A673 (cell line): ENCODE measurements around the gene GRIN3B. TPM values are rescaled to one million over a fixed set of nuclear protein-coding genes. Genes with fewer than 3 reads are reported as not detected.

Experiments used
- BruUV-seq: library from RNA; stranded (reverse); fragments of 400-500 nt; replicated peaks from 2 replicates; lab custom pipeline; 2021; lab: Mats Ljungman, UMichigan
- CTCF ChIA-PET: fragments of 300-600 bp; sonication (Branson Sonifier 250); formaldehyde crosslinking; loops from one replicate; lab custom pipeline; 2022; ENCODE audit warnings: antibody characterized with exemption; lab: Charles Lee
- POLR2A ChIA-PET: fragments of 300-600 bp; sonication (Branson Sonifier 250); formaldehyde crosslinking; loops from one replicate; lab custom pipeline; 2022; ENCODE audit warnings: antibody characterized with exemption; ENCODE audit not compliant: low non-redundant PET; lab: Charles Lee
- DNase-seq: peaks from one replicate; pipeline ENCODE4 v3.0.0-alpha.2; 2015; ENCODE audit warnings: low spot score
- H3K27ac ChIP-seq: fragments of 200-600 bp; sonication (generic); 2 replicates; pipeline ENCODE4 v1.5.1; 2016; ENCODE audit warnings: mixed run types, low read depth, mild to moderate bottlenecking, mixed read lengths, antibody characterized with exemption, low read length; ENCODE audit not compliant: poor library complexity, severe bottlenecking
- H3K27me3 ChIP-seq: fragments of 200-600 bp; sonication (generic); replicated peaks from 2 replicates; pipeline ENCODE4 v1.6.1; 2017; ENCODE audit warnings: mixed run types, low read depth, mild to moderate bottlenecking, mixed read lengths, antibody characterized with exemption, low read length; ENCODE audit not compliant: insufficient read depth, poor library complexity
- H3K36me3 ChIP-seq: fragments of 200-600 bp; sonication (generic); 2 replicates; pipeline ENCODE4 v1.6.1; 2016; ENCODE audit warnings: mixed run types, mild to moderate bottlenecking, mixed read lengths, antibody characterized with exemption, low read length; ENCODE audit not compliant: insufficient read depth, poor library complexity, severe bottlenecking
- H3K4me1 ChIP-seq: fragments of 200-600 bp; sonication (generic); 2 replicates; pipeline ENCODE4 v1.6.1; 2017; ENCODE audit warnings: mixed run types, mild to moderate bottlenecking, mixed read lengths, antibody characterized with exemption, low read length; ENCODE audit not compliant: insufficient read depth, poor library complexity, severe bottlenecking
- H3K4me3 ChIP-seq: fragments of 200-600 bp; sonication (generic); 2 replicates; pipeline ENCODE4 v1.5.1; 2016; ENCODE audit warnings: low read depth, mixed run types, mild to moderate bottlenecking, mixed read lengths, low read length; ENCODE audit not compliant: poor library complexity, severe bottlenecking
- H3K9me3 ChIP-seq: fragments of 200-600 bp; sonication (generic); 2 replicates; pipeline ENCODE4 v1.6.1; 2016; ENCODE audit warnings: mixed run types, low read depth, mild to moderate bottlenecking, mixed read lengths, antibody characterized with exemption, low read length; ENCODE audit not compliant: poor library complexity, severe bottlenecking
- EZH2 ChIP-seq: fragments of 200-600 bp; sonication (generic); IDR thresholded peaks from 2 replicates; pipeline ENCODE4 v1.6.1; 2017; ENCODE audit warnings: borderline replicate concordance, low read depth, mild to moderate bottlenecking, mixed read lengths, antibody characterized with exemption, low read length; ENCODE audit not compliant: poor library complexity, severe bottlenecking
- intact Hi-C: fragments of 100-400 bp; cut with micrococcal nuclease; formaldehyde crosslinking; loops from one replicate; pipeline ENCODE4 v1.10.0; 2022; ENCODE audit not compliant: unreplicated experiment
- total RNA-seq: library from RNA; stranded (reverse); gene quantifications from 2 replicates; pipeline ENCODE4 v1.2.3, GENCODE V29; 2021
- TF ChIP-seq, protein P1 (sequence below): fragments of 300-800, 200-600 bp; sonication (generic); conservative IDR thresholded peaks from 2 replicates; pipeline ENCODE4 v1.5.1; 2017; ENCODE audit warnings: low read depth, mild to moderate bottlenecking, antibody characterized with exemption, low read length, moderate library complexity, mixed read lengths

The GRIN3B gene
- total RNA-seq, 1 experiment from 2014 or later = not detected

DNA sequence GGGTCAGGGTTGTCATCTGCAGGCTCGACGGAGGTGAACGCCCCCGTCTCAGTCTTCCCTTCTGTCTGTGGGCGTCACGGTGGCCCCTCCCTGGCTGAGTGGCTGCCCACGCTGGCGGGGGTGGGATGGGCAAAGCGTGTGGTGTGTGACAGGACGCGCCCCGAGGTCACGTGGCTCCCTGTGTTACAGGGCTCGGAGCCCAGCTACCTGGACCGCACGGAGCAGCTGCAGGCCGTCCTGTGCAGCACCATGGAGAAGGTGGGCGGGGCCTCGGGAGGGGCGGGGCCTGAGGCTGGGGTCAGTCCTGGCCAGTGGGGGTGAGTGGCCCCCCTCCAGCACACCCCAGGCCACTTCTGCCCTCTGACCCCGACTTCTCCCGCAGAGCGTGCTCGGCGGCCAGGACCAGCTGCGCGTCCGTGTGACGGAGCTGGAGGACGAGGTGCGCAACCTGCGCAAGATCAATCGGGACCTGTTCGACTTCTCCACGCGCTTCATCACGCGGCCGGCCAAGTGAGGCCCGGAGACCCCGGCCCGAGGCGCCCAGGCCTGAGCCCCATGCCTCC is 6.3 kb upstream of the GRIN3B start:
- intact Hi-C loops = no loop called here
- CTCF ChIA-PET = no interaction called here
- Histone ChIP-seq H3K4me3 (no peak overlapping the region), H3K4me1 (peaks cover 18% of the 10 kb centered on the region), H3K9me3 (no peaks in the 10 kb centered on the region), H3K27ac (no peak overlapping the region), H3K27me3 (peaks cover 28% of the 10 kb centered on the region), H3K36me3 (peaks cover 25% of the 10 kb centered on the region)
- no peak for DNase-seq
- POLR2A ChIA-PET = no interaction called here
- no TSS peak for BruUV-seq
- no peak for TF ChIP-seq EZH2
- TF ChIP-seq, protein P1, sequence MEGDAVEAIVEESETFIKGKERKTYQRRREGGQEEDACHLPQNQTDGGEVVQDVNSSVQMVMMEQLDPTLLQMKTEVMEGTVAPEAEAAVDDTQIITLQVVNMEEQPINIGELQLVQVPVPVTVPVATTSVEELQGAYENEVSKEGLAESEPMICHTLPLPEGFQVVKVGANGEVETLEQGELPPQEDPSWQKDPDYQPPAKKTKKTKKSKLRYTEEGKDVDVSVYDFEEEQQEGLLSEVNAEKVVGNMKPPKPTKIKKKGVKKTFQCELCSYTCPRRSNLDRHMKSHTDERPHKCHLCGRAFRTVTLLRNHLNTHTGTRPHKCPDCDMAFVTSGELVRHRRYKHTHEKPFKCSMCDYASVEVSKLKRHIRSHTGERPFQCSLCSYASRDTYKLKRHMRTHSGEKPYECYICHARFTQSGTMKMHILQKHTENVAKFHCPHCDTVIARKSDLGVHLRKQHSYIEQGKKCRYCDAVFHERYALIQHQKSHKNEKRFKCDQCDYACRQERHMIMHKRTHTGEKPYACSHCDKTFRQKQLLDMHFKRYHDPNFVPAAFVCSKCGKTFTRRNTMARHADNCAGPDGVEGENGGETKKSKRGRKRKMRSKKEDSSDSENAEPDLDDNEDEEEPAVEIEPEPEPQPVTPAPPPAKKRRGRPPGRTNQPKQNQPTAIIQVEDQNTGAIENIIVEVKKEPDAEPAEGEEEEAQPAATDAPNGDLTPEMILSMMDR = no peak

DNA sequence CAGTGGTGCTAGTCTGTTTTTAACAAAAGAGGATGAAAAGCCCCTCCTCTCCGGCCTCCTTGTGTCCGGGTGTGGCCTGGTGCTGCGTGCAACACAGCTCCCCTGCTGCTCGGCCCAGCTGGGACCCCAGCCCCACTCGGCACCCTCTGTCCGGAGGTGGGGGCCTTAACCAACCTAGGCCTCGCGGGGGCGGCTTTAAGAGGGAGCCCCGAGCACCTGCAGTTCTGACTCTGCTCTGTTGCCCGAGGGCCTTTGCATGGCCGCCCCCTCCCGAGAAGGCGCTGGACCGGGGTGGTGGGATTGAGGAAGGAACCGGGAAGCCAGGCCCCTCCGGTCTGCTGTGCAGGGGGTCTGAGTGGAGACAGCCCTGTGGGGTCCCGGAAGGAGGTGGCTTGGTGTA is 5.7 kb upstream of the GRIN3B start:
- POLR2A ChIA-PET = no interaction called here

DNA sequence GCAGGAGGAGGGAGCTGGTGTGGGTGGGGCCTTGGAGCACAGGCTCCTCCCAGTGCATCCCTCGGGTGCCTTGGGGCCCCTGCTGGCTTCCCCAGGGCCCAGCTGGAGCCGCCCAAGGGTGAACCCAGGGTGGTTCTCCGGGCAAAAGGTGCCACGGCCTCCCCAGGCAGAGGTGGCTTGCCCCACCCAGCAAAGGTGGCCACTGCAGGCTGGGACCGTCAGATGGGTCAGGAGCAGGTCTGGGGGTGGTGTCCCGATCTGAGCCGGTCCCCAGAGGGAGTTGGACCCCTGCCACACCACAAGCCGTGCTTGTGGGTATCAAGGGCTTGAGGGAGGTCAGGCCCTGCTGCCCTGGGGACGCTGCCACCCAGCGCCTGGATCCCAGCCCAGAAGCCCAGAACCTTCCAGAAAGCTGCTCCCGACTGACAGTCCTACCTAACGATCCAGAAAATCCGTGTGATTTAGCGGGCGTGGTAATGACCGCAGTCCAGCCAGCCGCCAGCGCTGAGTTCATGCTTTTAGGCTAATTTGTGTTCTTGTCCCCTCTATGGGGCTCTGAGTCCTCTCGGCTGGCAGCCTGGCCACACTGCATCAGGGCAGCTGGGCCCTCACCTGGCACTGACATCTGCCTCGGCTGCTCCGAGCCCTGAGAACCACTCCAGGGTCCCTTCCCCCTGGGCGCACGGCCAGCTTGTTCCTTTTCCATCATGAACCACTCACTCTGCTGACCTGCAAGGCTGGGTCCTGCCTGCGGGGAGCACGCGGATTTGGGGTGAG is 5.0 kb upstream of the GRIN3B start:
- H3K4me3 ChIP-seq = no peak overlapping the region
- intact Hi-C loops = loop anchor here (5.0 kb wide), 1 partner anchor 73 kb away; no protein-coding TSS in a partner anchor
- CTCF ChIA-PET = interaction anchor here (0.7 kb wide), 1 partner anchor 71 kb away, joined by 3 read pairs; no protein-coding TSS in a partner anchor
- peaks cover 18% of the 10 kb centered on the region for H3K4me1 ChIP-seq
- peaks cover 40% of the 10 kb centered on the region for H3K27me3 ChIP-seq
- peaks cover 25% of the 10 kb centered on the region for H3K36me3 ChIP-seq
- POLR2A ChIA-PET = interaction anchor here (0.6 kb wide), 1 partner anchor 274 kb away, joined by 3 read pairs; the partner anchor contains the start of gene CIRBP
- no peak for DNase-seq
- no peak overlapping the region for H3K27ac ChIP-seq
- BruUV-seq = no TSS peak
- H3K9me3 ChIP-seq = no peaks in the 10 kb centered on the region
- no peak for TF ChIP-seq EZH2
- TF ChIP-seq, protein P1 = no peak

More for the DNA sequence above, 5.7 kb upstream of the GRIN3B start:
- Histone ChIP-seq H3K4me3 (no peak overlapping the region), H3K27me3 (peaks cover 34% of the 10 kb centered on the region), H3K9me3 (no peaks in the 10 kb centered on the region), H3K4me1 (peaks cover 18% of the 10 kb centered on the region), H3K27ac (no peak overlapping the region), H3K36me3 (peaks cover 25% of the 10 kb centered on the region)
- no TSS peak for BruUV-seq
- no peak for TF ChIP-seq EZH2
- TF ChIP-seq, protein P1 = no peak
- intact Hi-C loops = no loop called here
- CTCF ChIA-PET = interaction anchor here (0.7 kb wide), 1 partner anchor 70 kb away, joined by 3 read pairs; no protein-coding TSS in a partner anchor
- DNase-seq = no peak
